H7 (cell line): ENCODE data around the gene PROM1. TPM values are rescaled to one million over a fixed set of nuclear protein-coding genes. Genes with fewer than 3 reads are reported as not detected.

Experiments used
- DNase-seq: peaks from one replicate; pipeline ENCODE4 v3.0.0; 2012
- H3K27me3 ChIP-seq: 2 replicates; pipeline ENCODE4 v1.6.0; 2011; ENCODE audit warnings: mild to moderate bottlenecking, low read length; ENCODE audit not compliant: control insufficient read depth, insufficient read depth
- H3K36me3 ChIP-seq: replicated peaks from 2 replicates; pipeline ENCODE4 v1.5.1; 2011; ENCODE audit warnings: low read length; ENCODE audit not compliant: control insufficient read depth, insufficient read depth
- H3K4me3 ChIP-seq: 2 replicates; pipeline ENCODE4 v1.5.1; 2011; ENCODE audit warnings: low read depth, mild to moderate bottlenecking, control low read depth, low read length, moderate library complexity; ENCODE audit not compliant: insufficient read depth
- total RNA-seq: library from RNA; depleted of rRNA; stranded (reverse); fragments of >200 nt; shearing (Covaris generic); gene quantifications from 2 replicates; pipeline ENCODE4 v1.2.3, GENCODE V29; 2014

PROM1 gene
- total RNA-seq, 1 experiment from 2014 or later: 42.3 TPM

- DNase-seq: no peak
- no peak overlapping the region for H3K4me3 ChIP-seq
- H3K27me3 ChIP-seq: no peaks in the 10 kb centered on the region
- peaks cover 7% of the 10 kb centered on the region for H3K36me3 ChIP-seq
Measured at GRCh38 chr4:16062601-16063000, 21.2 kb downstream of the PROM1 start.

- H3K36me3 ChIP-seq: peaks cover 2% of the 10 kb centered on the region; the same call in 1 of the 2 replicates
- no peak overlapping the region for H3K4me3 ChIP-seq
- no peaks in the 10 kb centered on the region for H3K27me3 ChIP-seq
- no peak for DNase-seq
Measured at GRCh38 chr4:16056681-16057385, 27.0 kb downstream of the PROM1 start.

GRCh38 chr4:16055873-16056272 is 27.9 kb downstream of the PROM1 start:
- DNase-seq: no peak
- no peaks in the 10 kb centered on the region for H3K27me3 ChIP-seq
- H3K4me3 ChIP-seq: no peak overlapping the region
- H3K36me3 ChIP-seq: 0 out of 2 replicates have a peak, but pooled peaks cover 2% of the 10 kb centered on the region

GRCh38 chr4:16055471-16055870 is 28.4 kb downstream of the PROM1 start:
- Histone ChIP-seq H3K27me3 (no peaks in the 10 kb centered on the region), H3K4me3 (no peak overlapping the region), H3K36me3 (0 out of 2 replicates have a peak, but pooled peaks cover 2% of the 10 kb centered on the region)
- DNase-seq: no peak

- Histone ChIP-seq H3K27me3 (no peaks in the 10 kb centered on the region), H3K4me3 (no peak overlapping the region), H3K36me3 (0 out of 2 replicates have a peak, but pooled peaks cover 2% of the 10 kb centered on the region)
- DNase-seq: no peak
Measured at GRCh38 chr4:16052939-16053338, 30.9 kb downstream of the PROM1 start.

GRCh38 chr4:16051980-16052379 is 31.8 kb downstream of the PROM1 start:
- DNase-seq: no peak
- Histone ChIP-seq H3K27me3 (no peaks in the 10 kb centered on the region), H3K4me3 (no peak overlapping the region), H3K36me3 (0 out of 2 replicates have a peak, but pooled peaks cover 2% of the 10 kb centered on the region)

- no peak overlapping the region for H3K4me3 ChIP-seq
- 0 out of 2 replicates have a peak, but pooled peaks cover 2% of the 10 kb centered on the region for H3K36me3 ChIP-seq
- DNase-seq: no peak
- no peaks in the 10 kb centered on the region for H3K27me3 ChIP-seq
Measured at GRCh38 chr4:16051132-16051531, 32.7 kb downstream of the PROM1 start.

- no peaks in the 10 kb centered on the region for H3K27me3 ChIP-seq
- 0 out of 2 replicates have a peak, but pooled peaks cover 2% of the 10 kb centered on the region for H3K36me3 ChIP-seq
- H3K4me3 ChIP-seq: no peak overlapping the region
- no peak for DNase-seq
Measured at GRCh38 chr4:16050669-16051068, 33.2 kb downstream of the PROM1 start.

GRCh38 chr4:16048619-16049419 is 35.0 kb downstream of the PROM1 start:
- Histone ChIP-seq H3K27me3 (no peaks in the 10 kb centered on the region), H3K36me3 (no peaks in the 10 kb centered on the region)
- peak; percentile 28 for DNase-seq

GRCh38 chr4:16045687-16046086 is 38.1 kb downstream of the PROM1 start:
- no peaks in the 10 kb centered on the region for H3K36me3 ChIP-seq
- H3K4me3 ChIP-seq: no peak overlapping the region
- DNase-seq: no peak
- H3K27me3 ChIP-seq: no peaks in the 10 kb centered on the region

More at GRCh38 chr4:16048619-16049419, 35.0 kb downstream of the PROM1 start:
- no peak overlapping the region for H3K4me3 ChIP-seq

GRCh38 chr4:16043642-16044498 is 40.0 kb downstream of the PROM1 start:
- no peak overlapping the region for H3K4me3 ChIP-seq
- no peaks in the 10 kb centered on the region for H3K27me3 ChIP-seq
- DNase-seq: no peak
- H3K36me3 ChIP-seq: no peaks in the 10 kb centered on the region

- Histone ChIP-seq H3K36me3 (no peaks in the 10 kb centered on the region), H3K4me3 (no peak overlapping the region), H3K27me3 (no peaks in the 10 kb centered on the region)
- no peak for DNase-seq
Measured at GRCh38 chr4:16039139-16039538, 44.7 kb downstream of the PROM1 start.

- DNase-seq: no peak
- Histone ChIP-seq H3K27me3 (no peaks in the 10 kb centered on the region), H3K4me3 (no peak overlapping the region), H3K36me3 (no peaks in the 10 kb centered on the region)
Measured at GRCh38 chr4:16037901-16038300, 45.9 kb downstream of the PROM1 start.

- H3K36me3 ChIP-seq: no peaks in the 10 kb centered on the region
- no peaks in the 10 kb centered on the region for H3K27me3 ChIP-seq
Measured at GRCh38 chr4:16035843-16036242, 48.0 kb downstream of the PROM1 start.

More at GRCh38 chr4:16035843-16036242, 48.0 kb downstream of the PROM1 start:
- H3K4me3 ChIP-seq: no peak overlapping the region
- DNase-seq: no peak
